ENCODE results near the gene NFKBIB. TPM values are rescaled to one million over a fixed set of nuclear protein-coding genes. Genes with fewer than 3 reads are reported as not detected.

NFKBIB gene
- total and polyA plus RNA-seq, 2 of the 8 experiments (the other 6 are each of a cell fraction or from before 2014, with no cell fraction given) = 37.3 to 44.1 TPM

DNA sequence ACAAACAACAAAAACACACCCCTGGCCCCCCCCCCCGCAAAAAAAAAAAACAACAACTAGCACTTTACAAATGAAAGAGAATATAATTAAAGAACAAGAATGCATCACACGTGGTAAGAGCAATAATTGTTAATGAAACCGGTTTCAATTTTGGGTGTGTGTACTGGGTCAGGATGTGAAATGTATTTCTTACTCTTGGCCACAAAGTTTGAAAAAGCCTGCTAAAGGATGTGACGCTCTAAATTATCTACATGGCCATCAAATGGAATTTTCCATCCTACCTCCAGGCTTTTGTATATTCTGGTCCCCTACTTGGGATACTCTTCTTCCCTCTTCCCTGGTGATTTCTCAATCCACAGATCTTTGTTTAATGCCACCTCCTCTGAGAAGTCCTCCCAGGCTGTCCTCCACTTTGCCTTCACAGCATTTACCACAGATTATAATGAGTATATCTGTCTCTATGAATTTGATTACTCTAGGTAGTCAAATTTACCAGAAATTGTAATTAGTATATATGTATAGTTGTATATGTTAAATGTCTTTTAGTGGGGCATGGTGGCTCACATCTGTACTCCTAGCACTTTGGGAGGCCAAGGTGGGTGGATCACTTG lies 28.7 kb downstream of the NFKBIB start (continued):
- TF ChIP-seq, protein P1, sequence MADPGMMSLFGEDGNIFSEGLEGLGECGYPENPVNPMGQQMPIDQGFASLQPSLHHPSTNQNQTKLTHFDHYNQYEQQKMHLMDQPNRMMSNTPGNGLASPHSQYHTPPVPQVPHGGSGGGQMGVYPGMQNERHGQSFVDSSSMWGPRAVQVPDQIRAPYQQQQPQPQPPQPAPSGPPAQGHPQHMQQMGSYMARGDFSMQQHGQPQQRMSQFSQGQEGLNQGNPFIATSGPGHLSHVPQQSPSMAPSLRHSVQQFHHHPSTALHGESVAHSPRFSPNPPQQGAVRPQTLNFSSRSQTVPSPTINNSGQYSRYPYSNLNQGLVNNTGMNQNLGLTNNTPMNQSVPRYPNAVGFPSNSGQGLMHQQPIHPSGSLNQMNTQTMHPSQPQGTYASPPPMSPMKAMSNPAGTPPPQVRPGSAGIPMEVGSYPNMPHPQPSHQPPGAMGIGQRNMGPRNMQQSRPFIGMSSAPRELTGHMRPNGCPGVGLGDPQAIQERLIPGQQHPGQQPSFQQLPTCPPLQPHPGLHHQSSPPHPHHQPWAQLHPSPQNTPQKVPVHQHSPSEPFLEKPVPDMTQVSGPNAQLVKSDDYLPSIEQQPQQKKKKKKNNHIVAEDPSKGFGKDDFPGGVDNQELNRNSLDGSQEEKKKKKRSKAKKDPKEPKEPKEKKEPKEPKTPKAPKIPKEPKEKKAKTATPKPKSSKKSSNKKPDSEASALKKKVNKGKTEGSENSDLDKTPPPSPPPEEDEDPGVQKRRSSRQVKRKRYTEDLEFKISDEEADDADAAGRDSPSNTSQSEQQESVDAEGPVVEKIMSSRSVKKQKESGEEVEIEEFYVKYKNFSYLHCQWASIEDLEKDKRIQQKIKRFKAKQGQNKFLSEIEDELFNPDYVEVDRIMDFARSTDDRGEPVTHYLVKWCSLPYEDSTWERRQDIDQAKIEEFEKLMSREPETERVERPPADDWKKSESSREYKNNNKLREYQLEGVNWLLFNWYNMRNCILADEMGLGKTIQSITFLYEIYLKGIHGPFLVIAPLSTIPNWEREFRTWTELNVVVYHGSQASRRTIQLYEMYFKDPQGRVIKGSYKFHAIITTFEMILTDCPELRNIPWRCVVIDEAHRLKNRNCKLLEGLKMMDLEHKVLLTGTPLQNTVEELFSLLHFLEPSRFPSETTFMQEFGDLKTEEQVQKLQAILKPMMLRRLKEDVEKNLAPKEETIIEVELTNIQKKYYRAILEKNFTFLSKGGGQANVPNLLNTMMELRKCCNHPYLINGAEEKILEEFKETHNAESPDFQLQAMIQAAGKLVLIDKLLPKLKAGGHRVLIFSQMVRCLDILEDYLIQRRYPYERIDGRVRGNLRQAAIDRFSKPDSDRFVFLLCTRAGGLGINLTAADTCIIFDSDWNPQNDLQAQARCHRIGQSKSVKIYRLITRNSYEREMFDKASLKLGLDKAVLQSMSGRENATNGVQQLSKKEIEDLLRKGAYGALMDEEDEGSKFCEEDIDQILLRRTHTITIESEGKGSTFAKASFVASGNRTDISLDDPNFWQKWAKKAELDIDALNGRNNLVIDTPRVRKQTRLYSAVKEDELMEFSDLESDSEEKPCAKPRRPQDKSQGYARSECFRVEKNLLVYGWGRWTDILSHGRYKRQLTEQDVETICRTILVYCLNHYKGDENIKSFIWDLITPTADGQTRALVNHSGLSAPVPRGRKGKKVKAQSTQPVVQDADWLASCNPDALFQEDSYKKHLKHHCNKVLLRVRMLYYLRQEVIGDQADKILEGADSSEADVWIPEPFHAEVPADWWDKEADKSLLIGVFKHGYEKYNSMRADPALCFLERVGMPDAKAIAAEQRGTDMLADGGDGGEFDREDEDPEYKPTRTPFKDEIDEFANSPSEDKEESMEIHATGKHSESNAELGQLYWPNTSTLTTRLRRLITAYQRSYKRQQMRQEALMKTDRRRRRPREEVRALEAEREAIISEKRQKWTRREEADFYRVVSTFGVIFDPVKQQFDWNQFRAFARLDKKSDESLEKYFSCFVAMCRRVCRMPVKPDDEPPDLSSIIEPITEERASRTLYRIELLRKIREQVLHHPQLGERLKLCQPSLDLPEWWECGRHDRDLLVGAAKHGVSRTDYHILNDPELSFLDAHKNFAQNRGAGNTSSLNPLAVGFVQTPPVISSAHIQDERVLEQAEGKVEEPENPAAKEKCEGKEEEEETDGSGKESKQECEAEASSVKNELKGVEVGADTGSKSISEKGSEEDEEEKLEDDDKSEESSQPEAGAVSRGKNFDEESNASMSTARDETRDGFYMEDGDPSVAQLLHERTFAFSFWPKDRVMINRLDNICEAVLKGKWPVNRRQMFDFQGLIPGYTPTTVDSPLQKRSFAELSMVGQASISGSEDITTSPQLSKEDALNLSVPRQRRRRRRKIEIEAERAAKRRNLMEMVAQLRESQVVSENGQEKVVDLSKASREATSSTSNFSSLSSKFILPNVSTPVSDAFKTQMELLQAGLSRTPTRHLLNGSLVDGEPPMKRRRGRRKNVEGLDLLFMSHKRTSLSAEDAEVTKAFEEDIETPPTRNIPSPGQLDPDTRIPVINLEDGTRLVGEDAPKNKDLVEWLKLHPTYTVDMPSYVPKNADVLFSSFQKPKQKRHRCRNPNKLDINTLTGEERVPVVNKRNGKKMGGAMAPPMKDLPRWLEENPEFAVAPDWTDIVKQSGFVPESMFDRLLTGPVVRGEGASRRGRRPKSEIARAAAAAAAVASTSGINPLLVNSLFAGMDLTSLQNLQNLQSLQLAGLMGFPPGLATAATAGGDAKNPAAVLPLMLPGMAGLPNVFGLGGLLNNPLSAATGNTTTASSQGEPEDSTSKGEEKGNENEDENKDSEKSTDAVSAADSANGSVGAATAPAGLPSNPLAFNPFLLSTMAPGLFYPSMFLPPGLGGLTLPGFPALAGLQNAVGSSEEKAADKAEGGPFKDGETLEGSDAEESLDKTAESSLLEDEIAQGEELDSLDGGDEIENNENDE (IDR thresholded peaks at IDR 0.05; ENCODE audit: insufficient replicate concordance, low read length) = no peak
- TF ChIP-seq SIX5 (IDR thresholded peaks at IDR 0.05; ENCODE audit: low read depth, low read length) (no peak), EZH2 (IDR thresholded peaks at IDR 0.05; ENCODE audit: low read depth, low read length, severe bottlenecking) (no peak), CTBP2 (IDR thresholded peaks at IDR 0.05; ENCODE audit: borderline replicate concordance, insufficient read depth, insufficient read length, low read length) (no peak), TAF7 (optimal IDR thresholded peaks at IDR 0.05; ENCODE audit: borderline replicate concordance, low read depth, low read length) (no peak), TCF12 (IDR thresholded peaks at IDR 0.05; ENCODE audit: low read depth, low read length) (no peak), EP300 (IDR thresholded peaks at IDR 0.05; ENCODE audit: borderline replicate concordance in 1 of 2, low read depth in 2 of 2, low read length in 2 of 2) (no peak), POLR2A (IDR thresholded peaks at IDR 0.05; ENCODE audit: control extremely low read depth in 1 of 2, low read depth in 2 of 2, low read length in 2 of 2) (no peak), GABPA (IDR thresholded peaks at IDR 0.05; ENCODE audit: borderline replicate concordance, insufficient read depth, low read length) (no peak)

Data from H1 (cell line).